HG03457 (cell line): ENCODE results near the gene RASIP1.
"Not testable (repeated sequence)": the region's sequence is repeated elsewhere in the genome, so short reads cannot be mapped to it uniquely, and the experiment has no call there.

Experiments
- ATAC-seq: cut with Tn5 transposase; IDR thresholded peaks from one replicate; pipeline ENCODE4 v1.9.1; 2021; ENCODE audit warnings: moderate number of reproducible peaks; ENCODE audit not compliant: unreplicated experiment

Gene RASIP1

DNA sequence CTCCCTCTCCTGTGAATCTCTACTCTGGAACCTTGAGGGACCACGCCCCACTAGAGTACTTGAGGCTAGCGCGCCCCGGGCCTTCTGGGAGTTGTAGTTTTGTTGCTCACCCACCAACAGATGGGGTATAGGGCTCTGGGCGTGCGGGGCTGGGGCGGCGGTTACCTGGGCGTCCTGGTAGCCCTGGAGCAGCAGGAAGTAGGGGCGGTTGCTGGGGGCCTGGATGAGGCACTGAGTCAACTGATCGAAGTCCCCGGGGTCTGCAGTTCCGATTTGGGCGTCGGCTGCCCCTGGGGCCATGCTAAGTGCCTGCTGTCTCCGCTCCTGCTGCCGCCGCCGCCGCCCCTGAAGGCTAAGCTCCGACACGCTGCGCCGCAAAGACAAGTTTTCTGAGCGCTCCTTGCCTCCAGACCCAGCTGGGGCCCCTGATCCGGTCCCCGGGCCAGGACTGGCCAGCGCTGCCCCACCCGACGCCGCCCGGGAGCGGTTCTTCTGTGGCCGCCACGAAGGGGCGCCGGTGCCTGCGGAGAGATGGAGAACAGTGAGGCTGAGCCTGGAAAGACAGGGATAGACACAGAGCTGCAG is 5.3 kb downstream of the RASIP1 start:
- no peak for ATAC-seq

DNA sequence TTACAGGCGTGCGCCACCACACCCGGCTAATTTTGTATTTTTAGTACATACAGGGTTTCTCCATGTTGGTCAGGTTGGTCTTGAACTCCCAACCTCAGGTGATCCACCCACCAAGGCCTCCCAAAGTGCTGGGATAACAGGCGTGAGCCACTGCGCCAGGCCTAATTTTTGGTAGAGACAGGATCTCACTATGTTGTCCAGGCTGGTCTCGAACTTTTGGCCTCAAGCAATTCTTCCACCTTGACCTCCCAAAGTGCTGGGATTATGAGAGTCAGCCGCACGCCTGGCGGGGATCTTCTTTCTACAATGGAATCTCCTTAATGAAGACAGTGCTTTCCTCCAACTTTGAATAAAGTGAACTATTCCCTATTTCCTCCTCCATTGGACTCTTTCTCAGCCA is 5.8 kb downstream of the RASIP1 start:
- no peak for ATAC-seq

DNA sequence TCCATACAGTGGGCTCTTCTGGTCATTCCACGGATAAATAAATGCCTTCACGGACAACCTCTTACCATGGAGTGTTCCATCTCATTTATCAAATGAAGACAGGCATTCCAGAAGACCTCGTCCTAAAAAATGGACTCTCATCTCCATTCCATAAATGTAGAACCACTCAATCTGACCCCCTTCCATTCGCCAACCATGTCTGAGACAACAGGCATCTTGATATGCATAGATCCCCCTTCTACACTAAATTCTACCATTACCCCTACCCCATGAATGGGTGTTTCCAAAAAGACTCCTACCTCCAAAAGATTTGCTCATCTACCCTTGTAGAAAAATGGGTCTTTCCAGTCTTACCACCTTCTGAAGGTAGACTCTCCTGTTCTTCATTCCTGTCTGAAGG is 9.0 kb downstream of the RASIP1 start:
- ATAC-seq = no peak

DNA sequence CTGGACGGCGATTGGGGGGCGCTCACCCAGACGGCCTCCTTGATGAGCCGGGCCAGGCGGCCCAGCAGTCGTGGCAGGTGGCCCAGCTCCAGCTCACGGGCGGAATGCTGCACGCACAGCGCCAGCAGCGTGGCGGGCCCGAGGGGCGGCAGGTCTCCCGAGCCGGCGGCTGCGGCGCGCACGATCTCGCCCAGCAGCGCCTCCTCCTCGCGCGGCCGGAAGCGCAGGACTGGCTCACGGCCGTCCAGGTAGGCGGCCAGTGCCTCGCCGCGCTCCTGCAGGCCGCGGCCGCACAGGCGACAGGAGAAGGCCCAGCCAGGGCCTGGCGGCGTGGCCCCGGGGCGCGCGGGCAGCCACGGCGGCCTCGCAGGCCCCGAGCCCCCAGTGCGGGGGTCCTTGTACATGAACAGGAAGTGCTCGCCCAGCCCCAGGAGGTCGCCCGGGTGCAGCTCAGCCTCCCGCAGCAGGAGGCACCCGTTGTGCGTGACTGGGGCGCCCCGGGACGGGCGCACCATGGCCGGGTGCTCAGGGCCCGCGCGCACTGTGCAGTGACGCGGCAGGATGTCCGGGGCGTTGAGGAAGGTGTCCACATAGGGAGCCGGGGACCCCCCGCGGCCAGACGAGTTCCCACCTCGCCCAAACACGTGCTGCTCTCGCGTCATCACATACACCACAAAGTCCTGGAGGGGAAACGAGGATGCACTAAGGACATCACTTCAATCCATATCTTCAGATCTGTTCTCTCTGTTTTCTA is 11.3 kb downstream of the RASIP1 start:
- no peak for ATAC-seq

DNA sequence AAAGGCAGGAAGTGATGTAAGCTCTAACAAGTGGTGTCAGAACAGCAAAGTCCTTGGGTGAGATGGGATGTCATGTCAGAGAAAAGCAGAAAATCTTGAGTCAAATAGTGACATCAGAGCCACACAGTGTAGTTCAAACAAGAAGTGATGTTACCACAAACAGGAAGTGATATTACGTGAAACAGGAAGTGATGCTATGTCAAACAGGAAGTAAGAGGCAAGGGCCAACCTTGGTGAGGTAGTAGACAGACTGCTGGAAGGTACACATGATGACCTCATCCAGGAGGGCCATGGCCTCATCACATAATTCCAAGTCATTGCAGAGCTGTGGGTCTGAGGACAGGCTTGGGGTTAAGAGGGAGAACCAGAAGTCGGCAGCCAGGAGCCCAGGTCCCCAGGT is 13.9 kb downstream of the RASIP1 start:
- no peak for ATAC-seq

DNA sequence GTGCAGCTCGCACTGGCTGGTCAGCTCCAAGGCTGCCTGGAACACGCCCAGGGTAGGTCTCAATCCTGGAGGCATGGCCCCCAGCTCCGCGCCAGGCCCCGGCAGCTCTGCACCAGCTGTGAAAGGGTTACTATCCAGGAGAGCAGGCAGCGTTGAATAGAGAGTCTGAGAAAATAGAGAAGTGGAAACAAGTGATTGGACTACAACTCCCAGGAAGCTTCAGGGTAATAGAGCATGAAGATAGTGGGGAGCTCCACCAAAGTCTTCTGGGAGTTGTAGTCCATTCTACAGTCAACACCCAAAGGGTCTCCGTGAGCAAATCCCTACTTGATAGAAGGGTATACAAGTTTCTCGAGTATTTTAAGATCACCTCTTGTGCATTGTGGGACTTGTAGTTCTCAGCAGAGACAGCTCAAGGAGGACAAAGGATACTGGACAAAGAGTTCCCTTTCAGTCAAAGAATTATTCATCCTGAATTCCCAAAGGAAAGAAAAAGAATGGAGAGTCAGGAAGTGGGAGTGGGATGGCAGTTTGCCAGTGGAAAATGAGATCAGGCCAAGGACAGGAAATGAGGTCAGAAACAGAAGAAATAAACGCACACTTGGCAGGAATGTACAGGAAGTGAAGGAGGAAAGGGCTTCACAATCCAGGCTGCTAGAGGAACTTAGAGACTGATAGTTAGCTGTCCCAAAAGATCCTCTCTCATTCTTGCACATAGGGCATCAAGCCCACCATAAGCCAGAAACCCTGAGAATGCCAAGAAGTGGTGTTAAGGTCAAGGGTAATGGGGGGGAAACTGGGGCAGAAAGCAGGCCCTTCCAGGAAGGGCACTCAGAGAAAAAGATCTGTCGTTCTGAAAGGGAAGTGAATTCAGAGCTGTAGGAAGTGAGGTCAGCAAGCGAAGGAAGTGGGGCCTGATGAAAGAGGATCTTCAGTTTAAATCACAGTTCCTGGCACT is 15.3 kb downstream of the RASIP1 start:
- ATAC-seq = no peak

DNA sequence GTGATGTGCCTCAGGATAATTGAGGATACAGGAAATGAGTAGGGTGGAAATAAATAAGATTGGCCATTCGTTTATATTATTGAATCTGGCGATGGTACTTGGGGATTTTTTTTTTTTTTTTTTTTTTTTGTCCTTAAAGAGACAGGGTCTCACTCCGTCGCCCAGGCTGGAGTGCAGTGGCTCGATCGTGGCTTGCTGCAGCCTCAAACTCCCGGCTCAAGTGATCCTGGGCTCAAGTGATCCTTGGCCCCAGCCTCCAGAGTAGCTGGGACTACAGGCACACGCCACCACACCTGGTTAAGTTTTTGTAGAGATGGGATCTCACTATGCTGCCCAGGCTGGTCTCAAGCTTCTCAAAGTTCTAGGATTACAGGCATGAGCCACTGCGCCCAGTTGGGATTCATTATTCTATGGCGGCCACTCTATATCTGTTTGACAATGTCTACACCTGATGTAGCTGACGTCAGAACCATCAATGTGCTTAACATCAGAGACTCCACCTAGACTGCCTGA is 18.2 kb downstream of the RASIP1 start:
- no peak for ATAC-seq

DNA sequence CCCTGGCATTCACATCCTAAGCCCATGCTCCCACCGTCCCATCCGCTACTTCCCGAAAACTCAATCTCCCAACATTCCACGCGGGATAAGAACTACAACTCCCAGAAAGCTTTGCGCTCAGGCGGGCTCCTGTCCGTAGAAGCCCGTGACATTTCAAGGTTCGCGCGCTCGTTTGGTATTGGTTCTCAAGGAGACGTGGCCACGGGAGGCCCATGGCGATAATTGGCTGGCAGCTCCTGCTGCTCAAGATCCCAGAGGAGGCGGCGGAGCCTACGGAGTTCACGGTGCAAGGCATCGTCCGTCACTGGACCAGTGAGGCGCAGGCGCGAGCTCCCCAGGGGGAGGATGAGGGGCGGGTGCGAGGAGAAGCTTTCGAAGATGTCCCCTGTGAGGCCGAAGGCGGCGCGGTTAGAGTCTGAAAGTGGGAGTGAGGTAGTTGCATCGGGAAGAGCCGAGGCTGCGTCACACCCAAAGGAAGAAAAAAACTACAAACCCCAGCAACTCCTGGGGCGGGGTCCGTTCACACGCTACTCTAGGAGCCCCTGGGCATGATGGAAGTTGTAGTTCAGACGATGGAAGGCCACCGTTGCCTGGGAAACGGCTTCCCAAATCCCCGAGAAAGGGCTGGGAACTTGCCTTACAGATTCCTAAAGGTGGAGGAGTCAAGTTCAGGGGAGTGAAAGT is 19.7 kb downstream of the RASIP1 start:
- peak; percentile 44 for ATAC-seq

DNA sequence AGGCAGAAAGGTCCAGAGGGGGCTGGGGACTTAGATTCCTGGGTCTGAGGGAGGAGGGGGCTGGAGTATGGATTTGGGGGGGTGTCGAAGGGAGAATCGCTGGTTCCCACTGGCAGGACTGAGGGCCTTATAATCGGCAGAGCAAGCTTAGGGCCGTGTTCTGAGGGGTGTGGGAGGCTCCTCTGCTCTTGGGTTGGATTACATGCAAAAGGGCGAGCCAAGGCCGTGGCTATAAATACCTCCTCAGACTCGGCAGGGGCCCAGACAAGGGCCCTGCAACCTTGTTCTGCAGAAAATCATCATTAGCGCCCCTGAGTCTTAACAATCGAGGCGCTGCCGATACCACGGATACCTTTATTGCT is 20.2 kb downstream of the RASIP1 start:
- no peak for ATAC-seq

DNA sequence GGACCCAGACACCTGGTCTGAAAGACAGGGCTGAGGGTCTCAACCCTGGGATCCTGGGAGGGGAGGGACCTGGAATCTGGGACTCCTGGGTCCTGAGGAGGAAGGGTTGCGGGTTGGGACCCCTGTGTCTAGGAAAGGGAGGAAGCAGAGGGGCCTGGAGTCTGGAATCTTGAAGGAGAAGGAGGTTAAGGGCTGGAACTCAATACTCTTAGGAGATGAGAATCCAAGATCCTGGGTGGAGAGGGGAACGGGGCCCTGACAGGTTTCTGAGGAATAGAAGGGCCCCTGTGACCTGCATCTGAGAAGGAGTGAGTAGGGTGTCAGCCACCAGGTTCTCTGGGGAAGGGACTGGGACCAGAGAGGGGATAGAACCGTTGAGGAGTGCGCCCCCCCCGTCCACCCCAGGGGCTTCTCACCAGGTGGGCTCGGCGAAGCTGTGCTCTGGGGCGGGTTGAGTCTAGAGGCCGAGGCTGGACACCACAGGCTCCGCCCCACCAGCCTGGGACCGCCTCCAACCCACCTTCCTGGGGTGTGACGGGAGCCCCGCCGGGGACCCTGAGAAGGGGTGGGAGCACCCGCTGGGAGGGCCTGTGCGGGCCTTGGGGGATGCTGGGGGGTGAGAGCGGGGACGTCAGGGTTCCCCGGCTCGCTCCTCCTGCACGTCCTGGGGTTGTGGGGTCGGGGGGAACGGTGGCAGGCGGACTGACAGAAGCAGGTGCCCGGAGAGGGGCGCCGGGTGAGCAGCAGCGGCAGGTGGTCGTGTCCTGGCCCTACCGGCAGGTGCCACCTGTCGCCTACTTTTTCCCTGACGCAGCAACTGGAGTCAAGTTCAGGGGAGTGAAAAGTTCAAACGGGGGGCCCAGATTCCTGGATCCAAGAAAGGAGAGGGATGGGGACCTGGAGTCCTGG is 20.9 kb downstream of the RASIP1 start, which contains the start of gene MAMSTR:
Gene MAMSTR (minus strand): TSS at position 463 of the 909 bp plus-strand sequence. CDS start 694 bp downstream, outside the sequence.
- ATAC-seq = no peak

DNA sequence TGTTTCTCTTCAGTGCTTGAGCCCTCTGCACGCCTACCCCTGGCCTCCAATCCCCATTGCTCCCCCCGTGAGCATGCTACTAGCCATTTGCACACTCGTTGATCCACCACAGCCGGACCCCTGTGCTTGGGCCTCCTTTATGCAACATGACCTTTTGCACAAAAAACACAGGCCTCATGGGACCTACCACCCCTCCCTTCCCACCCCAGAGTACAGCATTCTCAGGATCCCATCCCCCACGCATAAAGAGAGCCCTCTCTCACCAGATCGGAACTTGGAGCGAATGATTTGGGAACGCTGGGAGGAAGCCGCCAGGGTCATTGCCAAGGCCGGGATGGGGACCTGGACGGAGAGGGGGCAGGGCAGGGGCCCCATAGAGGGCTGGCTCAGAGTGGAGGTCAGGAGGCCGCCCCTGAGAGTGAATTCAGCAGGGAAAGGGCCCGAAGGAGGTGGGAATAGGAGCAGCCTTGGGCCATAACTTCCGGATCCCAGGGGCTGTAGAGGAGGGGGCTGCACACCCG is 21.6 kb downstream of the RASIP1 start:
- no peak for ATAC-seq

DNA sequence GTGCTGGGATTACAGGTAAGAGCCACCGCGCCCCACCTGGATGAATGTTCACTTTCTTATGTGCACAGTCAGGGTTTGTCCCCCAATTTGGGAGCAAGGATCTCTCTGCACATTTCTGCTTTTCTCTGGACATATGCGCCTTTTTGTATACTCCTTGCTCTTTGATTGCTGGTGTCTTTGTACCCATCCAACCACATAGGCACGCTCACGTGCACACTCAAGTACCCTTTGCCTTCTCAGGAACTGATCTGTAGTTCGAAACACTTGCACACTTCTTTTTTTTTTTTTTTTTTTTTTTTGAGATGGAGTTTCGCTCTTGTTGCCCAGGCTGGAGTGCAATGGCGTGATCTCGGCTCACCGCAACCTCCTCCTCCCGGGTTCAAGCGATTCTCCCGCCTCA is 22.3 kb downstream of the RASIP1 start:
- not testable (repeated sequence) for ATAC-seq

DNA sequence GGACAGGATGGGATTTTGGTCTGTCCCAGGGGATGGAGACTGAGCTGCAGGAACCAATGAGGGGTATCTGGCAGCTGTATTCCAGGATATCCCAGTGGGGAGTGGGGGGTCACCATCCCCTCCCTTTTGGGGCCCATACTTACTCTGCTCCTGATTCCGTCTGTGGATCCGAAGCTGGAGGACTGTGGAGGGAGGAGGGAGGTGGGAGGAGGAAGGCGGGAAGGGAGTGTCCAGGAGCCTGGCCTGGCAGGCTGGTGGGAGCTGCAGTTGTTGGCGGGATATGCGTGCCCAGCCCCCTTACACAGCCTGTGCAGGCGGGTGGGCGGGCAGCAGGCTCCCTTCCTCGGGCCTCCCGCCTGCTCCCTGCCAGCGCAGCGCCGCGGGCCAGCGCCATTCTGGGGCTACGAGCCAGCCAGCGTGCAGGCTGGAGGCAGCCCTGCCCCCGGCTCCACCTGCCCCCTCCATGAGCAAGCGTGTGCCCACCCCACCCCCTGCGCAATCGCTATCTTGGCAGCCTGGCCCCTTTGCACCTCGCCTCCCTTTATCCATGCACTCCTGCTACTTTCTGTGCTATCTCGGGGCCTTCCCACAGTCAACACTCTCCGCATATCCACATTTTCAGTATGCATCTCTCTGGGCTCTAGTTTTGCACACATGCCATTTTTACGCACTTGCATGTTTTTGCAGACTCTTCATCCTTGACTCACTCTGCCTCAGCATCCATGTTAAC is 23.7 kb downstream of the RASIP1 start:
- ATAC-seq = no peak

DNA sequence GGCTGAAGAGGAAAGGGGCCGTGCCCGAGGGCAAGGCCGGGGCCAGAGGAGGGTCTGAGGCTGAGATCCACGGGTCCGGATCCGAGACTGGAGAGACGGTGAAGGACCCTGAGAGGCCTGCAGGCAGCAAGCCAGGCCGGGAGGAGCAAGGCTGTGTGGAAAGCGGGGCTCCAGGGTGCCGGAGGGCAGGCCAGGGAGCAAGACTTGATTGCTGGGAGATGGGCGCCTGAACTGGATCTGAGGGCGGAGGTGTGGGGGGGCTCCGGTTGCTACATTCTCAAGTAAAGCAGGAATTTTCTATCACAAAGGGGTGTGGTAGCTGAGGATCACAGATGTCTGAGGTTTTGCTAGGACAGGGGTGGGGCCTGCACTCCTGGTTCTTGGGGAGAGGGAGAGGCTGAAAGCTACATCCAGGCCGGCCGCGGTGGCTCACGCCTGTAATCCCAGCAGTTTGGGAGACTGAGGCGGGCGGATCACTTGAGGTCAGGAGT is 24.7 kb downstream of the RASIP1 start:
- no peak for ATAC-seq

DNA sequence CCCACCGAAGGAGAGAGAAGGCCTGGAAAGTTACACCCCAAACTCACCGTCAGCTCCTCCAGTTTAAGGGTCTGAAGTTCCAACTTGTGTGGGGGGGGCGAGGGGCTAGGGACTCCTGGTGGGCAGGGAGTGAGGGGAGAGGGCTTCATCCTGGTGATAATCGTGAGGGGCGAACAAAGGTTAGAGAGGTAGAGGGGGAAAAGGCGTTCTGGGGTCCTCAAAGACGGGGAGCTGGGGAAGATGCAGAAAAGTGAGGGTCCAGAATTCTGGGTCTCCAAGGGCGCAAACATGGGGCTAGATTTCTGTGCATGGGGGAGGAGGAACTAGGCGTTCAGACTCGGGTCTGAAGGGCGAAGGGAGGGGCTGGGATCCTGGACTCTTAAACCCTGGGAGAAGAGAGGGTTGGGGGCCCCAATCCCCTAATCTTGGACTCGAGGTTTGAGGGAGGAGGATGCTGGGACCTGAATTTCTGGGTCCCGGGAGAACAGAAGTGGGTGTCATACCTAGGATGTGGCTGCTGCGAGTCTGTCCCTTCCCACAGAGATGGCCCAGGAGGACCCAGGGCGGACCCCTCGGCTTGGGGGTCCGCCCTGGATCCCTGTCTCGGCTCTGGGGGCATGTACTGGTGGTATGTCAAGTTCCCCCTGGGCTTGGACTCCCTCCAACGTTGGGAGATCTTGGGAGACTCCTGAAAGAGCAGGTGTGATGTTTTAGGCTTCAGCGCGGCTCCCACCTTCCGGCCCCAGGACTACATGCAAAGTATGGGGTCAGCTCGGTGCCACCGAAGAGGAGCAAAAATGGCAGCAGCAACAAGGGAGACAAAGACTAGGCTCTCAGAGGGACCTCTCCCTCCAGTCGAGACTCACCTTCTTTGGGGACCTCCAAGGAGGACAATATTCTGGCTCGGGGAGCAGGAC is 25.4 kb downstream of the RASIP1 start:
- no peak for ATAC-seq

DNA sequence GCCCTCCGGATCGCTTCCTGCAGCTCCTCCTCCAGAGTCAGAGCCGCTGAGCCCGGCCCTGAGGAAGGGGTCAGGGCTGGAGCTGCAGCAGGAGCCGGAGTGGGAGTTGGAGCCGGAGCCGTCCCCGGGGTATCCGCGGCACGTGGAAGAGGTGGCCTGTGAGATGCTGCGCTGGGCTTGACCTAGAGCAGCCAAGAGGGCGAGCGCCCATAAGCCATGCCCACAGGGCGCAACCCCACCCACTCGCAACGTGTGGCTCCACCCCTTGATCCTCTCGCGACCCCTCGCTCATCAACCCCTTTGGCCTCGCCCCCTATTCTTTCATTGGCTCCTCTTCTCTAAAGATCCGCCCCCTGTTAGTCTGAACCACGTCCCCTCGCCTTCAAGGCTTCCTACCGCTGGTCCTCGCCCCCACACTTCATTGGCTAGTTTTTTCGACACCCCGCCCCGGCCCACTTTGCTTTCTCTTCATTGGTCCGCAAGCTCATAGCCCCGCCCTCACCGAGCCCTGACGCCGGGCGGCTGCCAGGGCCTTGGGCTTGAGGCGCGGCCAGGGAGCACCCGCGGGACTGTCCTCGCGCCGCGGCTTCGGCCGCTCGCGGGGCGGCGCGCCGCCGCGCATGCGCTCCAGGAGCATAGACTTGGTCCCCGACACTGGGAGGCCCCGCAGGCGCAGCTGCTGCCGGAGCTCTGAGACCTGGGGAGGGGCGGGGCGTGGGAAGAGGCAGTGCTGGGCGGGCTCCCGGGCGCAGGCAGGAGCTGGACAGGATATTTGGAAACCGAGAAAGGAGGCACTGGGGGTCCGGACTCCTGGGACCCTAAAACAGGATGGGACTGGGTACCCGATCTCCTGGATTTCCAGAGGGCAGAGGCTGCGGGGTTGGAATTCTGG is 26.3 kb downstream of the RASIP1 start:
- ATAC-seq = peak; percentile 79
